Suppressor macrophage (primary cell): ENCODE measurements around the gene AKAP13.

Experiments
- DNase-seq, 4 experiments: peaks; one replicate each; pipeline ENCODE4 v3.0.0-alpha.2; 2020 to 2022

The AKAP13 gene

DNA sequence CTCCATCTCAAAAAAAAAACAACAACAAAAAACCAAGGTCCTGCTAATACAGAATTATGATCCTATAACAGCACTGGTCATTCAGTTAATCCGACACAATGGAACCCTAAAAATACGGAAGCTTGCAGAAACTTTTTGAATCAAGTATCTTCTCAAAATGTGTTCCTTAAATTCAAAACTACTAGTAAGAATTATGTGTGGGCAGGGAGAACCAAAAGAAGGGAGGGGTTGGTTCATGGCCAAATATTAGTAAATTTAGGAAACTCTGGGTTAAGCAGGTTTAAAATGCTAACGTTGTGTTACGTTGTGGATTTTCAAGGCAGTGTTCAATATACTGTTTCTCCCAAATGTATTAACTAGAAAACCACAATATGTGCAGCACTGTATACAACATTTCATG lies 298.8 kb downstream of the AKAP13 start:
- no peak for DNase-seq

DNA sequence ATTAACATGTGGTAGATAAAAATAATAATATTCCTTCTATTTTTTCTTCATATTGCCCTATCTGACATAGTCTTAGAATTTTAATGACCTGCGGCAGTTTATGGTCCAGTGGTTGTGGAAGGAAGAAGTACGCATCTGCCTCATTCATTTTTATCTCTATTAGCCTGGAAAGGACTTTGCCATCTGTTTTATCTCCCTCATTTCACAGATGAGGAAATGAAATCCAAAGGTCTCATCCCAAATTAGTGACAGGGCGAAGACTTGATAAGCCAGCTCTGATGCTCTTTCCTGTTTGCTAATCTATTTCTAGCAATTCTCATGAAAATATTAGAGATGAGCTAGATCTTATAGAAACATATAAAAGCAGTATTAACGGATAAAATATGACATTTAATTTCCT lies 301.0 kb downstream of the AKAP13 start:
- DNase-seq = no peak

DNA sequence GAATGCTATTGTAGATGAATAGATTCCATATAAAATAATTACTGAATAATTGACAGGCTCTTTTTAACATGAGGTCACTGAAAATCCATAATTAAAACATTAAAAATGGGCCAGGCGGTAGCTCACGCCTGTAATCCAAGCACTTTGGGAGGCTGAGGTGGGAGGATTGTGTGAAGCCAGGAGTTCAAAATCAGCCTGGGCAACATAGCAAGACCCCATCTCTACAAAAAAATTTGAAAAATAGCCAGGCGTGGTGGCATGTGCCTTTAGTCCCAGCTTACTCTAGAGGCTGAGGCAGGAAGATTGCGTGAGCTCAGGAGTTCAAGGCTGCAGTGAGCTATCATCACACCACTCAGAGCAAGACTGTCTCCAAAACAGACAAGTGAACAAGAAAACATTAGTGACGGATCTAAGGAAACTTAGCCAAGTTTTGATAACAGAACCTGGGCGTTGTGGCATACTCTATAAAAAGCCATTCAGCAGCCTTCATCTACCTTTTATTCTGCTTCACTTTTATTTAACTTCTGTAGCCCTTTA lies 303.8 kb downstream of the AKAP13 start:
- DNase-seq = no peak

DNA sequence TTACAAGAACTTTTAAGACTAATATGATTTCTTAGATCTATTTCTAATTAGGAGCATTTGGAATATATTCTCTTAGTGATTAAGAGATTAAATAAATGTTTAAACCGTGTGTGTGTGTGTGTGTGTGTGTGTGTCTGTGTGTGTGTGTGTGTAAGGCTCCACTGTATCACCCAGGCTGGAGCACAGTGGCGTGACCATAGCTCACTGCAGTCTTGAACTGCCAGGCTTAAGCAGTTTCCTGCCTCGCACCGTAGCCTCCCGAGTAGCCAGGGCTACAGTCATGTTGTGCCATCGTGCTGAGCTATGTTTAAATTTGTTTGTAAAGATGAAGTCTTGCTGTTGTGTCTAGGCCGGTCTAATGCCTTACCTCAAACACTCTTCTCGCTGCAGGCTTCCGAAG lies 305.0 kb downstream of the AKAP13 start:
- no peak for DNase-seq

DNA sequence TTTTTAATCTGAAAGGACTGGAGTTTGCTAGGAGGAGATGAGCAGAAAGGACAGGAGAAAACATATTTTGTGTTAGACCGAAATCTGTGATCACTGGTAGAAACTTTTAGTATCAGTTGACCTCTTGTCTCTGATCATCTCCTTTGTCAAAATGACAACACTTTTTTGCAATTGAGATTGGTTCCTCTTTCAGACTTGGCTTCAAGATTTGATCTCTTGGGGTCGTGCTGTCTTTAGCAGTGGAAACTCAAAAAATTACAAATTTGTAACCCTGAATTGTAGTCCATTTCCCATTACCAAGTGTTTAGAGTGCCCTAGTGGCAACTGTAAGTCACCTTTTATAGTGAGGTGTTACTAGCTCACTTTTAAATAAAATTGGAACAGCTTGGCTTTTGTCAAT lies 306.9 kb downstream of the AKAP13 start:
- no peak for DNase-seq

DNA sequence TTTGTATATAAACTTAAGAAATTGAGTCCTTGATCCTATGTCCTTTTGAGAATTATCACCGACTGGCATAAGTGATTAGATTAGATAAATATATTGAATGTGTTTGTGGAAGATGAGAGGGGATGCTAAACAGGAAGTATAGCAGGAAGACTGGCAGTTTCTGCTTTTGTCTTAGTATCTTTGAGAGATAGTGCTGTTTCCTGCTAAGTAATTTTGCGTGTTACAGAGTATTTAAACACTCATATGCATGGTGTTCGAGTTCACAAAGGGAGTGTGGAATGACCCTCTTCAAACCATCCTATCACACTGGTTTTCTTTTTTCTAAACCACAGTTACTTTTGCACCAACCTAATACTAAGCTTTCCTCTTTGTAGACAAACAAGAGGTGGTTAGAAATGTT lies 308.3 kb downstream of the AKAP13 start:
- DNase-seq = peak in 2 of 4 experiments; percentile 35 to 51

DNA sequence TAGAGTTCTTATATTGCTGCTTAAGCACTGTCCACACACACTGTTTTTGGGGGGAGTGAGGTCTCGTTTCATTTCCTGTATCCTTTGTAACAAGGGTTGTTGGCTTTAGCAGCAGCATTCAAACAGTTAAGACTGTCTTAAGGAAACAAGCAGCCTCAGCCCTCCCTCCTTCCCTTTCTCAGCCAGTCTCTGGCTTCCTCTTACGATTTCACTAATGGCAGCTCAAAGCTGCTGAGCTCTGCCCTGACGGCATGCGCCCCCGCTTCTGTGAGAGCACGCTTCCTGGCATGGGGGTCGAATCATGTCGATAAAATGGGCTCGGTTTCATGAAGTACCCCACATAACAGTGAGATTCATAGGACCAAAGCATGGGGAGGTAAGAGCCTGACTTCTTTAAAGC lies 309.3 kb downstream of the AKAP13 start:
- DNase-seq = peak; percentile 85 to 95 (median 90)

DNA sequence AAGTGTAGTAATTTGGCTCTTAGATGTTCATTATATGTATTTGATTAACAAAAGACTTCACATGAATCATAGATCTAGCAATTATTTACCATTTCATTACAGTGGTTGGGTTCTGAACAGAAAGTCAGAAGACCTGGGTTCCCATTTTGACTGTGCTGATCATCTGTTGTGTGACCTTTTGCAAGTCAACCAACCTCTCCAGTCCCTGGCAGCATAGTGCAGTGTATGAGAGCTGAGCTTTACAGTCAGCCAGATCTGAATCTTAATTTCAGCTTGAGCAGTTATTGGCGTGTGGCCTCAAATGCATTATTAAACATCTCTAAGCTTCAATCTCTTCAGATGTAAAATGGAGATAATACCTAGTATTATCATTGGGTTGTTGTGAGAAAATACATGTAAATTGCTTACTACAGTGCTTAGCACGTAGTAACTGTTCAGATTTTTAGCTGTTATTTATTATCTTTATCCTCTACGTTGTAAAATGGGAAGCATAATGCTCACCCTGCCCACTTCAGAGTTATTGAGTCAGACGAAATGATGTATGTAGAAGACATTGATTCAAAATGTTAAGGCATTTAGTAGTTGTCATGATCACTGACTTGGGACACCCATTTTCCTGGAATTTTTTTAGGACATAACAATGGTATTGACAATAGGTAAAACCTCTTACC lies 310.3 kb downstream of the AKAP13 start:
- DNase-seq = peak; percentile 63 to 81 (median 72)

DNA sequence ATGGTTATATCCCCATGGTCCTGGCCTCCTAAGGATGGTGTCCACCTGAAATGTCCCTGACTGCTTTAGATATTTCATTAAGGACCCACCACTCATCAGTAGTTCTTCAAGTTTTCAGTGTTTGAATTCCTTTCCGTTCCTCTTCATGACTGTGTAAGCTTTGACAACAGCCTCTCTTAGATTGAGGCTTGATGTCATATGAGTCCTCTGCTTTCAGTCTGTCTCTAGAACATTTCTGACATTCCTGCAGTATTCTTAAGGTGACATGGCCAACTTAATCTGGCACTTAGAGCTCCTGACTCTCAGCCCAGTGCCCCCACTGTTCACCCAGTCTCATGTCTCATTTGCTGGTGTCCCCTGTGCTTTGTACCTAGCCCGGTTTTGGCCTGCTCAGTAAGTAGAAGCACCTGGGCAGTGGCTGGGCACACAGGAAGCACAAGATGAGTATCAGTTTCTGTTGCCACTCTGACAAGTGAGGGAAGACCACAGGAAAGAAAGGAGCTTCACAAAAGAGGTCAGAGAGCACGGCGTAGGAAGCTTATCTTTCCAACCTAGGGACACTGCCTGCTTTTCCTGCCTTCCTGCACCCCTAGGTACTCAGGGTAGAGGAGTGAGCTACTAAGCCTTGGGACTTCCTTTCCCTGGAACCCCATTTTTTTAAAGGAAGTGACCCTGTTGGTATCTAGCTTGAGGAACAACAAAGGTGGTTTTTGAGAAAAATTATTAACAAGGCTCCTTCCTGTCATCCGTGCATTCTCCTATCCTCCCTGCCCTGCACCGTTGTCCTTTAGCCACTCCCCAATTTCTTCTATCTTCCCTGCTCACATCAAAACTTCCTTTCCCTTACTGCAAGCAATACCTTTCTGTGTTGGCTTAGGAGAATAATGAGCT lies 311.2 kb downstream of the AKAP13 start:
- peak in 1 of 4 experiments; percentile 24 for DNase-seq

DNA sequence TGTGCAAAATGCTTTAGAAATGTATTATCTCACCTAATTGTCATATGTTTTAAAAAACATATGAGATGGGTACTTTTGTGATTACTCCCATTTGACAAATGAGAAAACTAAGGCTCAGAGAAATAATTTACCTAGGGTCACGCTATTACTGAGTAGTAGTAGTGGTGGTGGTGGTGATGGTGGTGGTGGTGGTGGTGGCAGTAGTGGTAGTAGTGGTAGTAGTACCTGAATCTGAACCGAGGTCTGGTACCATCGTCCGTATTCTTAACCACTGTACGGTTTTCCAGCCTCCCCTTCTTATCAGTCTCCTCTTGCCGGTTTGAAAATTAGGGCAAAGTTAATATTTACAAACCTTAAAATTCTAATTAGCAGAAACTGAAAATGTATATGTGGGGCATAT lies 311.9 kb downstream of the AKAP13 start:
- DNase-seq = no peak

DNA sequence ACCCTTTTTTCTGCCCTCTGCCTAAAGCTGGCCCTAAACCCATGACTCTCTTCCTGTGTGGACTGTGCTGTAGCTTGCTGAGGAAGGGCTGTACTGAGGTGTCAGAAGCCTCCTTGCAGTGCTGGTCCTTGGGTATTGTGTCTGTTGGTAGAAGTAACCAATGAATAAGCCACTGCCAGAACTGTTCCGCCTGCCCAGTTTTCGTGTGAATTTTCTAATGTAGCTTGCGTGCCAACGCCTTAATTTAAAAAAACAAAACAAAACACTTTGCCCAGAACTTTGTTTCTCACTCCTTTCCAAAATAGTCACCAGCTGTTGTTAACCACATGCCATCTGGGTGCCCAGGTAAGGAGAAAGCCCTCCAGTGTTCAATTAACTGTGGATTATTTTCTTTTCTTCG lies 312.5 kb downstream of the AKAP13 start:
- DNase-seq = peak in 2 of 4 experiments; percentile 30 to 37

DNA sequence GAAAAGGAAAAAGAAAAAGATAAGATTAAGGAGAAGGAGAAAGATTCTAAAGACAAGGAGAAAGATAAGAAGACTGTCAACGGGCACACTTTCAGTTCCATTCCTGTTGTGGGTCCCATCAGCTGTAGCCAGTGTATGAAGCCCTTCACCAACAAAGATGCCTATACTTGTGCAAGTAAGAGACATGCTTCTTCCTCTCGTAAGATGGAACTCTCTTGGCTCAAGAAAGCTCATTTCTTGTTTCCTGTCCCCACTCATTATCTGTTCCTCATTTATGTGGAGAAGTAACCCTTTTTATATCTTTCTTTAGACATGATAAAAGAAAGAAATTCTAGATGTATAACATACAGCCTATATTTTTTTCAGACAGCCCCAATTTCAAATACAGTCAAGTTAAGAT lies 312.9 kb downstream of the AKAP13 start:
- peak; percentile 37 to 72 (median 58) for DNase-seq

DNA sequence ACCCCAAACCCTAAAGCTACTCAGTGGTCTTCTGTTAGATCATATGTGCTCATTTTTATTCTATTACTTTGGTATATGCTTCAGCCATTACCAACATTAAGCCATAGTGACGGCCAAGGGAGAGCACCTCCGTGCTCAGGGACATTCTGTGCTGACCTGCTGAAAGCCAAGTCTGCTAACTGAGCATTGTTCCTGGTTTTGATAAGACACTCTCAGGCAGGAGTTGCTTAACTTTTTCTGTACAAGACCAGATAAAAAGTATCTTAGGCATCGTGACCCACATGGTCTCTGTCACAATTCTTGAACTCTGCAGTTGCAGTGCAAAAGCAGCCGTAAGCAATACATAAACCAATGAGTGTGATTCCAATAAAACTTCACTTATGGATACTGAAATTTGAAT lies 313.7 kb downstream of the AKAP13 start:
- peak; percentile 25 to 63 (median 48) for DNase-seq

DNA sequence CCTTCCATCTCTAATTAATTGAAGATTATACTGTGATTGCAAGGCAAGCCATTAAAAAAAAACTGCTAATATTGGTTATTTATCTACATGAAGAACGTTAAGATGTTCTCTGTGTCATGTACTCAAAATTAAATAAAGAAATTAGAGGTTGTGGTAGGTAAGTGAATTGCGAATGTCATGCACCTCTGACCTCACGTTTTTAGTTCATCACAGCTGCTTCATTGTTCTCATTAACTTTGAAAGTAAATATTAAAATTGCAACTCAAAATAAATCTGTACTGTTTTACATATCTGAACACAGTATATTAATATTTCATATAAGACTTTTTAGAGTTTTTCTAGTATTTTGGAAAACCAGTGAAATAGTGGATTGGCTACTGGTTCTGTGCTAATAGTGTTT lies 320.4 kb downstream of the AKAP13 start:
- no peak for DNase-seq

DNA sequence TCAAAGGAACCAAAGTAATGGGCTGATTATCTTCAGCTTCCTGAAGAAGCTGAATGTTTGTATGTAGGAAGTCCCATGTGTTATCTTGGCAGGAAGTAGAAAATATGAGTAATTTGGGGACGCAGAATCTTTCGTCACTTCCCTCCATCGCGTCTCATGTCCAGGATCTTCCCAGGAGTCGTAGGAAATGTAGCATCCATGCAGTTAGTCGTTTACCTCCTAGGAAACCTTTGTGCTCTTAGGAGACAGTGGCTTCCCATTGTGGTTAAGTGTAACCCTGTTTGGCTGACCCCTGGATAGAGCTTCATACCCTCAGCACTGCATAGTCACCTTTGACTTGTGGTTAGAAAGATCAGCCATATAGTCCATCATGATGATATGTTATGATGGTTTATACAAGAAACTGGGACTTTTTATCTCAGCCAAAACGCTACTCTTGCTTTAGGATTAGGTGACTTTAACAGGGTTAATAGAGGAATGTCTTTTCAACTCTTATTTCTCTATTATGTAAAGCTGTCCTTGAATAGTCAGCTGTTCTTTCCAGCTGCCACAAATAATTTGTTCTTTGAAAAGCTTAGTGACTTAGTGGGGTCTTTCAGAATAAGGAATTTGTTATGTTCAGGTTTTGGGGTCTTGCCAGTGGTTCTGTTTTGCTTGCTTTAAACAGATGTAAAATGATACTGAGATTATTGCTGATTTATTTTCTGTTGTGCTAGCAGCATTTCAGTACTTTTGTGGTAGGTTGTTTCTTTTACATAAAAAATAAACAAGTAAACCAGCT lies 322.1 kb downstream of the AKAP13 start:
- peak; percentile 57 to 82 (median 66) for DNase-seq

DNA sequence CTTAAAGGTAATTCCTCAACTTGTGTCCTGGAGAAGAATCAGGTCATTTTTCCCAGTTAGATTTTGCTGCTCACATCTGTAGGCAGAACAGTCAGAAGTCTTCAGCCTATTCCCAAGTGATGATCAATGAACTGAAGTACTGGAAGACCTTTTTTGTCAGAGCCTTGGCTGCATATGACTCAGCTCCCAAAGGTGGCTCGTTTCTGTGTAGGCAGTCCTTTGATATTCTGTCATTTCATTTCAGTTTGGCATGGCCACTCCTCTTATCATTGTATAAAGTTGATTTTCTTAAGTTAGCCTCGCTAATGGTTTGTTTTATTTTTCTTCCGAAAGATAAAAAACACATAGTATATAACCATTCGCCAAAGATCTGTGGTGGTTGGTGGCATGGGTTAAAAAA lies 323.7 kb downstream of the AKAP13 start:
- DNase-seq = peak in 3 of 4 experiments; percentile 22 to 57 (median 23)

DNA sequence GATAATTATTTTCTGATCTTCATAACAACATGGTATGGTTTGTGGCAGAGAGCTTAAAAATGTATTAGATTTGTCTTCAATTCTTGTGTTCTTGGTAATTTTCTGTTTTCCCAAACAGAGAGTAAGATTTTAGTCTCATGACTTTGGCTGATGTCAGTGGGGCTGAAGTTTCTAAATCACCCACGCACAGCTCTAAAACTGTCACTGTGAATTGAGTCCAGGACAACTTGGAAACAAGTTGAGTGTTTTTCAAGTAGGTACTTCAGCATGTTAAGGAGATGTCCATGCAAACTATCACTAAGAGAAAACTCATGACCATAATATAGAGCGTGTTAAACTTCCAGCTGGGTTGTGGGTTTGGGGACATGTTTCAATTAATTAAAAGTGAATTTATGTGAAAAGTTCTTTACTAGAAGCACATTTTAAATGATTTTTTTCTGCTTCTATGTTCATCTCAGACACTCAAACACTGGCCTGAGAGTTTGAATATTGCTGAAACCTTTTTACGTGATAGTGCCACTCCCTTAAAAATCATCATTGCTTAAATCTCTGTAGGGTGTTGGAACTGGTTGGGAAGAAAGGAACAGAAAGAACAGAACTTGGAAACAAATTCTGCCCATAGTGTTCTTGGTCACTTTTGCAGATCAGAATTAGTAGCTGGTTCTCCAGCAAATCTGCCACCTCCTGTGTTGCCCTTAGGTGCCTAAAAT lies 324.5 kb downstream of the AKAP13 start:
- DNase-seq = peak; percentile 57 to 80 (median 70)

DNA sequence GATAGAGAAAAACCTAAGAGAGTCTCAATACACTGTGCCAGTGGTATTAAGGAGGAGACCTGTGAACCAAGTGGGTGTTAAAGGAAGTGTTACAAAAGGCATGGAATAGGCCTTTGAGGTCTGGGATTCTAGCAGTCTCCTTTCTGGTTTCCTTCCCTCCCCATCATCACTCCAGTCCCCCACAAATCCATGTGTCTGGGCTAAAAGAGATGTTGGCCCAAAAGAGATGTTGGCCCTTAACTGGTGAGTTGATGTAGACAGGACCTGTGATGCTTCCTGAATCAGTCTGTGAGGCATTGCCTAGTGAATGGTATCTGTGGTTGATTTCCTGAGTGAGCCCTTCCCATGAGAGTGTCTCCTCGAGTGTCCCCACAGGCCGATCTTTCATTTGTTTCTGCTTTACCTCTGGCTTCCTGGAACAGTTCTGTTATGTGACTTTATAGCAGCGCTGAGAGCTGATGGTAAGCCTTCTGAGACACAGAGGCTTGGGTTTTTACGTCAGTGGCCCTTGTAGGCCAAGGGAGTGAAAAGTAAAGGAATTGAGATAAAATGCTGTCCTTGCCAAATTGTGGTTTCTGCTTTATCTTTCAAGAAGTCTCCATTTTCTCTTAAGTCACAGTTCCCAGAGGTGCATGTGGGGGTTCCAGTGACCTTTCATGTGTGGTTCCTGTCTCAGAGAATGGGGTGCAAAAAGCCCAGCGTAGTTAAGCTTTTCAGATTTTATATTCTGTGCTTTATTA lies 326.5 kb downstream of the AKAP13 start:
- peak; percentile 47 to 65 (median 50) for DNase-seq

DNA sequence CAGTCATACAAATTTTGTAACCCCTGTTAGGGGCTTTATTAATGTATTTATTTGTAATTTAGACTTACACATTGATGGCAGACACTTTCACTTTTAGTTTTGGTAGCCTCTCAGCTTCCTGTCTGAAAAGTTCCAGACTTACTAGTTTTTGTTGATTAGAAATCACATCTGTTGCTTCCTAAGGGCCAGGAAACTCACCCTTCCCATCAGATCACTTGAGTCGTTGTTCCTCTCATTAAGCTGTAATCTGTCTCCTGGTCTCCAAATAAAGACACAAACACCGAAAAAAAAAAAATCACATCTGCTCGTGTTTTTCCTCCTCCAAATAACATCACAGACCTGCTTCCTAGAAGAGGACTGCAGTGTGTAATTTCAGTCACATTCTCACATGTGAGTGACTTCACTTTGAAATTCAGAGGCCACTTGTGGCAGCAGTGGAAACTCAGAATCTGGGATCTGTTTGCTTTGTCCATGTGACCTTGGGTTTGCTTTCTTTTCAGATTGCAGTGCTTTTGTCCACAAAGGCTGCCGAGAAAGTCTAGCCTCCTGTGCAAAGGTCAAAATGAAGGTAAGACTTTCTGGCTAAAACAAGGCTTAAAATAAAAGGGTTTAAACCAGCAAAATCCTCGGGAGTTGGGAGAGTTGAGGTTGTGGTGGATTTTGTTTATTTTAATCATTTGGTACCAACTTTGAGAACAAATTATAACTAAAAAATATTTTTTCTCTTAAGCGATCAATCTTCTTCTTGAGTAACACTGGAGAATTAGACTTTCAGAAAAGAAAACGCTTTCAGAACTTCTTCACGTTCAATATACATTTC lies 327.3 kb downstream of the AKAP13 start:
- peak; percentile 44 to 79 (median 56) for DNase-seq

DNA sequence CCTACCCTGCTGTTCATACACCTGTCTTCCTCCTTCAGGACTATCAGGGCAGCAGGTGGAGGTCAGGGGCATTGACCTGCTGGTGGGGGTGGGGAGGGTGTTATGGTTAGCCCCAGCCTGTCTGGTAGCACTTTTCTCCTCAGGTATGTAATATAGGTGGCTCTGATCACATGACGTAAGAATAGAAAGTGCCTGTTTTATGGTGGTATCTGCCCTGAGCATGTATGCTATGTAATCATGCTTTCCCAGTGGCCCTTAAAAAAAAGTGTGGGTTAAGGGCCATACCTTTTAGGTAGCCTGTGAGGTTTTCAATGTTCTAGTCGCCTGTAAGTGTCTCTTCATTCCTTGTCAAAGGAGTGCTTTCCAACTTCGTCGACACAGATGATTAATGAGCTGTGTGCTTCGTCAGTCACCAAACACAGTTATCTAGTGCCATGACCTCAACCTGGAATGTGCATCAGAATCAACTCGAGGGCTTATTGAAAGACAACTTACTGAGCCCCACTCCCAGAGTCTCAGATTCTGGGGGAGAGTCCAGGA lies 328.1 kb downstream of the AKAP13 start:
- no peak for DNase-seq
